Measurements from ENCODE around the gene TASP1.
"Not testable (repeated sequence)": the region's sequence is repeated elsewhere in the genome, so short reads cannot be mapped to it uniquely, and the experiment has no call there.

DNA sequence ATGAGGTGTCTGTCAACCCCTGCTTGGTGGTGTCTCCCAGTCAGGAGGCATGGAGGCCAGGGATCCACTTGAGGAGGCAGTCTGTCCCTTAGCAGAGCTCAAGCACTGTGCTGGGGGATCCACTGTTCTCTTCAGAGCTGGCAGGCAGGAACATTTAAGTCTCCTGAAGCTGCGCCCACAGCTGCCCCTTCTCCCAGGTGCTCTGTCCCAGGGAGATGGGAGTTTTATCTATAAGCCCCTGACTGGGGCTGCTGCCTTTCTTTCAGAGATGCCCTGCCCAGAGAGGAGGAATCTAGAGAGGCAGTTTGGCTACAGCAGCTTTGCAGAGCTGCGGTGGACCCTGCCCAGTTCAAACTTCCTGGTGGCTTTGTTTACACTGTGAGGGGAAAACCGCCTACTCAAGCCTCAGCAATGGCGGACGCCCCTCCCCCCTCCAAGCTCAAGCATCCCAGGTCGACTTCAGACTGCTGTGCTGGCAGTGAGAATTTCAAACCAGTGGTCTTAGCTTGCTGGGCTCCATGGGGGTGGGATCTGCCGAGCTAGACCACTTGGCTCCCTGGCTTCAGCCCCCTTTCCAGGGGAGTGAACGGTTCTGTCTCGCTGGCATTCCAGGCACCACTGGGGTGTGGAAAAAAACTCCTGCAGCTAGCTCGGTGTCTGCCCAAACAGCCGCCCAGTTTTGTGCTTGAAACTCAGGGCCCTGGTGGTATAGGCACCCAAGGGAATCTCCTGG lies 258.1 kb downstream of the TASP1 start:
- TF ChIP-seq, protein P1, sequence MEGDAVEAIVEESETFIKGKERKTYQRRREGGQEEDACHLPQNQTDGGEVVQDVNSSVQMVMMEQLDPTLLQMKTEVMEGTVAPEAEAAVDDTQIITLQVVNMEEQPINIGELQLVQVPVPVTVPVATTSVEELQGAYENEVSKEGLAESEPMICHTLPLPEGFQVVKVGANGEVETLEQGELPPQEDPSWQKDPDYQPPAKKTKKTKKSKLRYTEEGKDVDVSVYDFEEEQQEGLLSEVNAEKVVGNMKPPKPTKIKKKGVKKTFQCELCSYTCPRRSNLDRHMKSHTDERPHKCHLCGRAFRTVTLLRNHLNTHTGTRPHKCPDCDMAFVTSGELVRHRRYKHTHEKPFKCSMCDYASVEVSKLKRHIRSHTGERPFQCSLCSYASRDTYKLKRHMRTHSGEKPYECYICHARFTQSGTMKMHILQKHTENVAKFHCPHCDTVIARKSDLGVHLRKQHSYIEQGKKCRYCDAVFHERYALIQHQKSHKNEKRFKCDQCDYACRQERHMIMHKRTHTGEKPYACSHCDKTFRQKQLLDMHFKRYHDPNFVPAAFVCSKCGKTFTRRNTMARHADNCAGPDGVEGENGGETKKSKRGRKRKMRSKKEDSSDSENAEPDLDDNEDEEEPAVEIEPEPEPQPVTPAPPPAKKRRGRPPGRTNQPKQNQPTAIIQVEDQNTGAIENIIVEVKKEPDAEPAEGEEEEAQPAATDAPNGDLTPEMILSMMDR (IDR thresholded peaks at IDR 0.05) = not testable (repeated sequence)
- not testable (repeated sequence) for TF ChIP-seq POLR2AphosphoS5 (IDR thresholded peaks at IDR 0.05; ENCODE audit: low read depth, low read length); SIN3A (IDR thresholded peaks at IDR 0.05; ENCODE audit: borderline replicate concordance, insufficient read depth, low read depth, low read length)
- TF ChIP-seq, protein P2, sequence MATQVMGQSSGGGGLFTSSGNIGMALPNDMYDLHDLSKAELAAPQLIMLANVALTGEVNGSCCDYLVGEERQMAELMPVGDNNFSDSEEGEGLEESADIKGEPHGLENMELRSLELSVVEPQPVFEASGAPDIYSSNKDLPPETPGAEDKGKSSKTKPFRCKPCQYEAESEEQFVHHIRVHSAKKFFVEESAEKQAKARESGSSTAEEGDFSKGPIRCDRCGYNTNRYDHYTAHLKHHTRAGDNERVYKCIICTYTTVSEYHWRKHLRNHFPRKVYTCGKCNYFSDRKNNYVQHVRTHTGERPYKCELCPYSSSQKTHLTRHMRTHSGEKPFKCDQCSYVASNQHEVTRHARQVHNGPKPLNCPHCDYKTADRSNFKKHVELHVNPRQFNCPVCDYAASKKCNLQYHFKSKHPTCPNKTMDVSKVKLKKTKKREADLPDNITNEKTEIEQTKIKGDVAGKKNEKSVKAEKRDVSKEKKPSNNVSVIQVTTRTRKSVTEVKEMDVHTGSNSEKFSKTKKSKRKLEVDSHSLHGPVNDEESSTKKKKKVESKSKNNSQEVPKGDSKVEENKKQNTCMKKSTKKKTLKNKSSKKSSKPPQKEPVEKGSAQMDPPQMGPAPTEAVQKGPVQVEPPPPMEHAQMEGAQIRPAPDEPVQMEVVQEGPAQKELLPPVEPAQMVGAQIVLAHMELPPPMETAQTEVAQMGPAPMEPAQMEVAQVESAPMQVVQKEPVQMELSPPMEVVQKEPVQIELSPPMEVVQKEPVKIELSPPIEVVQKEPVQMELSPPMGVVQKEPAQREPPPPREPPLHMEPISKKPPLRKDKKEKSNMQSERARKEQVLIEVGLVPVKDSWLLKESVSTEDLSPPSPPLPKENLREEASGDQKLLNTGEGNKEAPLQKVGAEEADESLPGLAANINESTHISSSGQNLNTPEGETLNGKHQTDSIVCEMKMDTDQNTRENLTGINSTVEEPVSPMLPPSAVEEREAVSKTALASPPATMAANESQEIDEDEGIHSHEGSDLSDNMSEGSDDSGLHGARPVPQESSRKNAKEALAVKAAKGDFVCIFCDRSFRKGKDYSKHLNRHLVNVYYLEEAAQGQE (IDR thresholded peaks at IDR 0.05; ENCODE audit: insufficient read depth in 1 of 2, low read depth in 2 of 2, low read length in 1 of 2) = not testable (repeated sequence)

Measured in Panc1 (cell line).